Stimulated activated CD4-positive, alpha-beta T cell treated with anti-CD3 and anti-CD28 coated beads, Interleukin-15, amount 100 ng/mL, for 48 hours (primary cell): Measurements from ENCODE around the gene TBL1X.

Experiments used
- DNase-seq, 2 donors: peaks; one replicate each; pipeline ENCODE4 v3.0.0-alpha.2; 2020; ENCODE audit warnings: low read depth in 2 of 2

The TBL1X gene

DNA sequence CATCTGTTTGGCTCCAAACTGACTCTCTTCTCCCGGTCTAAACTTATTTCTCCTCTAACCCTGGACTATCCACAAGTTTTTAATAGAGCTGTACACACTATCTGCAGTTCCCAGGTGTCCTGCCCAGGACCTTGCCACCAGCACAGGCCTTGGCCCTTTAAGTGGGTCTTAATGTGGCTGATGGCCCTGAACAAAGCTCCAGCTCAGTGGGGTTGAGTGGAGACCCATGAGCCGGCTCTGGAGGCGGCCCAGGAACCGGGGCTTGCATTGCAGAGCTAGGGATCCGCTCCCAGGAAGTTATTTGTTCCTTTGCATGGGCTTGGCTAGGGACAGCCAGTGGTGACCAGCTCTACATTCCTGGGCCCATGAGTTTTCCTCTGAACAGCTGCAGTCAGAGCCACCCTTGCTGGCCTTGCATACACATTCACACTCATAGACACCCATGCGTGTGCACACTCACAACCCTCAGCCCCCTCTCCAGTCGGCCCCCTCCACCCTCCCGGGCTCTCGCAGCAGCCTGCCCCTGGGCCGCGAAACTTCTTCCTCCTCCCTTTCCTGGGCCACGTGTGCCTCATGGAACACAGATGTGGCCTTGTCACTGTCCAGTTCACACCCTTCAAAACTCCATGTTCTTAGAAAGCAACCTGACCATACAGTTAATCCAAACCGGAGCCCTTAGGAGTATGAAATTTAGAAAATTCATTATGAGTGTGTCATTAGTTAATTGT lies 242.6 kb downstream of the TBL1X start:
- no peak for DNase-seq

DNA sequence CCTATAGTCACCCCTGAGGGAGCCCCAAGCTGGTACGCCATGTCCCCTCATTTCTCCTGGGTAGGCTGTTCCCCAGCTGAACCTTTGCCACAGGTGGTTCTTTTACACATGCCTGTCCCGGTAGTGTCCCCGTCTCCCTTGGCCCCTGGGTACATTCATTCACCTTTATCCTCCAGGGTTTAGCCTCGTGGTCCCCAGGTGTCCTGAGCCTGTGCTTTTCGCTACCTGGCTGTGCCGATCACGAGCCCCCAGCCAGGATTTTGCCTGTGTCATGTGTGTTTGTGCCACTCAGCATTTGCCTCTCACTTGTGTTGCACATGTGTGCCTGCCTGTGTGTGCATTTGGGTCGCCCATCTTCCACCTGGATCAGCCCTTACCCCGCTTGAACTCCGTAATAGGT lies 243.2 kb downstream of the TBL1X start:
- DNase-seq, result no peak

- DNase-seq, result peak; percentile 33 to 71
Measured at GRCh38 chrX:9708923-9709553, 244.2 kb downstream of the TBL1X start.

DNA sequence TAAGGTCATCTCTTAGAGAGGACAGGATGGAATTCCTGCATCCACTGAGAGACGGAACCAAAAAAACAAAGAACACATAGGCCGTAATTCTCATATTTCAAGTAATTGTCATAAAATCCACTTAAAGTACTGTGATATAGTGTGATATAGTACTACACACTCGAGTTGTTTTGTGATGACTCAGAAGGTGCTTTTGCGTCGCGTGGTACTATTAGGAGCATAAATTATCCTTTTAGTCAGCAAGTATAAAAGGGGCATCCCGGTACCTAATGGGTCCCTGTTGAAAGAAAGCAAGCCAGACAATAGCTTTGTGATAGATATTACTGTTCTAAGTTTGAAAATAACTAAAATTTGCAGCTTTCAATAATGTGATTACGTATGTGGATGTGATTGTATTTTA lies 245.5 kb downstream of the TBL1X start:
- DNase-seq, result no peak

DNA sequence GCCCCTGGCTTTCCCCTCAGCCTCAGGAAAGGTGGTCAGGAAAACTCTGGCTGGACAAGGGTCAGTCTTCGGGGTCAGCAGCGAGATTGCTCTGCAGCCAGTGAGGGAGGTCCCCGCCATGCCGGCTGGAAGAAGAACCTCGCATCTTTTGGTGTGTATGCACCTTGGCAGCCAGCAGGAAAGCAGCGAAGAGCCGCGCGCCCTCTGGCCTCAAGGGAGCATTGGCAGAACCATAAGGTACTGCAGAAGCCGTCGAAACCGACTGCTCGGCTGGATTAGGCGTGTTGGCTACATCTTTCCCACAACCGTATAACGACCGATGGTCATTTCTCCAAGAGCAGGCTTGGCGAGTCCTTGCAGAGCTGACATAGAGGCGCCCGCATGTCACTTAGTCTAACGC lies 252.5 kb downstream of the TBL1X start:
- DNase-seq, result no peak

DNA sequence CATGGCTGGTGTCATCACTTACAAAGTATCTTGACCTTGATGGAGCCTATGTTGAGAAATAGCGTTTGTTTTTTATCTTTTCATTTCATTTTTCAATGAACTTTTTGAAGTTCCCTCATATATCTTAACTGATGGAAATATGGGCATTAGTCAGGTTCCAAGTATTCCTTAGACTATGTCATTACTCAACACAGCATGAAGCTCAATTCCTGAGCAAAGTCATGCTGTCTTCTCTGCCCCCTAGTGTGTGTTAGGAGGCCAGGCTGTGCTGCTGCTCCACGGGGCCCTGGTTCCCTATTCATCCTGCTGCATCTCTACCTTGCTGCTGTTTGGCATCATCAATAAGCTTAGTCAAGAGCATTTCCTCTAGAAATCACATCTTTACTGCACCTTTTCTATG lies 259.9 kb downstream of the TBL1X start:
- no peak for DNase-seq

GRCh38 chrX:9728261-9728660 lies 263.4 kb downstream of the TBL1X start:
- DNase-seq, result no peak

DNA sequence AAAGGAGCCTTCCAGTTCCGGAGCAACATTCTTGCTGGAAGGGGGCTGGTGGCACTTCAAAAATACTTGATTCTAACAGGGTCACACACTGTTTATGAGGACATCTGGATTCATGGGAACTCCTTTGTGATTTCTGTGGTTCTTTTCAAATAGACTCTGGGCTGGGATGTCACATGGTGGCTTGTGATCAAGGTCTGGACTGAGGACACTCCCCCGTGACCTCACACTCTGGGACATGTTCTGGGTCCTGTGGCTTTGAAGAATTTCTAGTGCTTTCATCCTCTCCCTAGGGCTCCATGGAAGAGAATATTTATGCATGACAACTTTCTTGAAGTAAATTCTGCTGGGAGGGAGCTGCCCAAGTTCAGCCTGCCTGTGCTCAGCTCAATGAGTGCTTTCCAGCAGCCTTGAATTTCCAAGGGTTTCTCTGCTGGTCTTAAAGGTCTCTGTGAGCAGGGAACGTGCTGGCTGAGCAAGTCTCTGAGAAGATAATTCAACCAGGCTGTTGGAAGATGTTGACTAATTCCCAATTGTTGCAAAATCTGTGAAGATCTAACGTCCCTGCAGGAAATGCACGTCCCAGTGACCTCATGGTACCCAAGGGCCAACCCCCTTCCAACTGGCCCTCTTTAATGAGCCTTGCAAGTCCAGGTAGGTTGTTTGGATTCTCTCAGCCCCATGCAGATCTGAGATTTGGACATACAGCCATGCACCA lies 264.5 kb downstream of the TBL1X start:
- no peak for DNase-seq

GRCh38 chrX:9730078-9730477 lies 265.2 kb downstream of the TBL1X start:
- DNase-seq, result no peak

- DNase-seq, result no peak
Measured at GRCh38 chrX:9730752-9731151, 265.9 kb downstream of the TBL1X start.

DNA sequence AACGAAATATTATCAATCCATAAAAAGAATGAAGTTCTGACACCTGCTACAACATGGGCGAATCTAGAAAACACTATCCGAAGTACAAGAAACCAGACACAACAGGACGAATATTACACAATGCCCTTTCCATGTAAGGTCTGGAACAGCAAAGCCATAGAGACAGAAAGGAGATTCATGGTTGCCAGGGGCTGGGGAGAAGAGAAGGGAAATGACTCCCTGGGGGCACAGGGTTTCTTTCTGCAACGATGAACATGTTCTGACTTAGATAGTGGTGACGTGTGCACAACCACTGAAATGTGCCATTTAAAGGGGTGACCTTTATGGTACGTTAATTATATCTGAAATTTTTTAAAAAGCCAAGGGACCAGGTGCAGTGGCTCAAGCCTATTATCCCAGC lies 272.5 kb downstream of the TBL1X start:
- no peak for DNase-seq

DNA sequence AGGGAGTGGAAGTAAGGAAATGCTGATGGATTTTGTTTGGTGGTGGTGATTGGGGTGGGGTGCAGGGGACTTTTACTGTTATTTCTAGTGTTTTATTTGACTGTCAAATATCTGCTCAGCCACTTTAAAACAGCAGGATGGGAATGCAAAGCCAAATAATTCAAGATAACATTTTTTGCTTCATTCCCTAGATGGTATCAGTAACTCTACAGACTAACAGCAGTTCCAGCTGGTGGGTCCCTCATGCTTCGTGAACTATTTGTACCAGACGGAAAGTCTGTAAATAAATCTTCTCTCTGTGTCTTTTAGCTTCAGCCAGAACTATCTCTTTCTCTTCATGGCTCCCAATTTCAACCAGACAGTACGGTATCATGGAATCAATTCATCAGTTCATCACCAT lies 273.3 kb downstream of the TBL1X start:
- DNase-seq, result no peak

DNA sequence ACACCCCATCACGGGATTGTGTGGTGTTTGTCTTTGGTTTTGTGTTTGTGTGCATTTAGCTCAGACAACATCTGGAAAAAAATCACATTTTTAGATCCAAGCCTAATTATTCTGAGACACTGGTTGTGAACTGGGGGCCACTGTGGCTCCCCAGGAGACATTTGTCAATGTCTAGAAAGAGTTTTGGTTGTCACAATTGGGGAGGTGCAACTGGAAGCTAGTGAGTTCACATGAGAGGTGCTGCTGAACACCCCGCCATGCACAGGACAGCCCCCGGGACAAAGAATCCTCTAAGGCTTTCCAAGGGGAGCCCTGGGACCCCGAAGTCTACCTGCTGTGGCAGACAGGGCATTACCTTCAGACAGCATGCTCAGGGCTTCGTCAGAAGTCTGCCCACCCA lies 274.3 kb downstream of the TBL1X start:
- DNase-seq, result no peak

- no peak for DNase-seq
Measured at GRCh38 chrX:9745417-9746115, 280.7 kb downstream of the TBL1X start.

DNA sequence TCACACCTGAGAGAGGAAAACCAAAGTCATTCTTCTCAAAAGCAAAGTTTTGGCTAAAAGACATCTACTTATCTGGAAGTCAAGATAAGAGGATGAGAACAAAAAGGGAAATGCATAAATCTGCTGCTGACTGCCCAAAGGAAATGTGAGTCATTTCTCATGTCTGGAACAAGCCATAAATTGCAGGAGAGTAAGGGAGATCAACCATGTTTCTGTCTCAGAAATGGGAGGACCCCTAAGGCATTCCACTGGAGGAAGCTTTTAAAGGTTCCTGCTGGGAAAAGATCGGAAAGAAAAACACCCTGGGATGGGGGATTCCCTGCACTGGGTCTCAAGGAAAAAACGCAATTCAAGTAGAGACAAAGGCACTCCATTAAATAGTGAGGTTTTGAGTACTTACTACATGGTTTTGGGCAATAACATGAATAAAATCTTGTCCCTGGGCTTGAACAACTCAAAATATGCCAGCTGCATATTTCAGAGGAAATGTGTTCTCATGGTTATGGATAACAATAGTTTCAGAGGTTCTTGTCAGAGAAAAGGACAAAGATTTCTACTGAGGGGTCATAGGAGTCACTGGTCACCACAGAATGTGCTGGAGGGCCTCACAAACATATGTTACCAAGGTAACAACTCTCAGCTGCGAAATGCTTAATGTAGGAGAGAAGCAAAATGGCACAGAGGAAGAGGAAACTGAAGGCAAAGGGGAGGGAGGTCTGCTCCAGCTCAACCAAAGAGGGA lies 281.5 kb downstream of the TBL1X start:
- no peak for DNase-seq

DNA sequence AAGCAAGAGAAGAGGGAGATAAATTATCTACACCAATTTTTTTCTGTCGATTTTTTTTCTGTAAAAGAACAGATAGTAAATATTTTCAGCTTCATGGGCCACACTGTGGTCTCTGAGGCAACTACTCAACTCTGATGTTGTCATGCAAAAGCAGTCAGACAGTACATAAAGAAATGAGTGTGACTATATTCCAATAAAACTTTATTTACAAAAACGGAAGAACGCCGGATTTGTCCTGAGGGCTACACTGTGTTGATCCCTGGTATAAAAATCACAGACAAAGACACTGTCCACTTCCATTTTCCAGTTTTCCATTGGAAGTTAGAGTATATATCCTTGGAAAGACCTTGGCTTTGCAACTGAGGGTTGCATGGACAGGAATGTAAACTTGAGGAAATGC lies 282.8 kb downstream of the TBL1X start:
- no peak for DNase-seq

- DNase-seq, result no peak
Measured at GRCh38 chrX:9749146-9749692, 284.4 kb downstream of the TBL1X start.

DNA sequence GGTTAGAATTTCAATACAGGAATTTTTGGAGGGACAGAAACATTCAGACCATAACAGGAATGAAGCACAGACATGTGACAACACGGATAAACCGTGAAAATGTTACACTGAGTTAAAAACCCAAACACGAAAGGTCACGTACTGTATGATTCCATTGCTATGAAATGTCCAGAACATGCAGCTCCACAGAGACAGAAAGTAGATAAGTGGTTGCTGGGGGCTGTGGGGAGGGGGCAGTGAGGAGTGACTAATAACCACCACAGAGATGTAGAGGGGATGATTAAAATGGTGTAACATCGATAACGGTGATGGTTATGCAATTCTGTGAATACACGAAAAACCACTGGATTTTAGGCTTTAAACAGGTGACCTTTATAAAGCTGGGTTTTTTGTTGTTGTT lies 292.5 kb downstream of the TBL1X start:
- no peak for DNase-seq

- no peak for DNase-seq
Measured at GRCh38 chrX:9758021-9758638, 293.3 kb downstream of the TBL1X start.

DNA sequence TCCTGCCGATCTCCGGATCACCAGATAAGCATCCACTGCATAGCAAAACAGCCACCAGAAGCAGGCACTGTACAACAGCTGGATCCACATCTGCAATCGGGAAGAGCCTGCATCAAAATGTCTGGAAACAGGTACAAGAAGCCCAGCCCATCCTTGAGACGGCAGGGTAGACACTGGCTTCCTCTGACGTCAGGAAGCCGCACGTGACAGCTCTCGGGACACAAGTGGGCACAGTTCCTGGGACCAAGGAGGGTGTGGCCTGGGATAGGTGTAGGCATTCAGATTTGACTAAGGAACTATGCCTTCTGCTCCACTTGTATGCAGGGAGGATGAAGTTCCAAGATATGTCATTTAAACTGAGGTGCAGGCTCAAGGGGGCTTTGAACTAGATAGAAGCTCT lies 294.5 kb downstream of the TBL1X start:
- no peak for DNase-seq
